Activated CD4-positive, alpha-beta T cell treated with anti-CD3 and anti-CD28 coated beads, Interleukin-2, amount 10 ng/mL, durations not matched to agents 24 days and 14 days (primary cell): ENCODE measurements around the gene VTN. TPM values are rescaled to one million over a fixed set of nuclear protein-coding genes. Genes with fewer than 3 reads are reported as not detected.

Experiments used
- DNase-seq: peaks from one replicate; pipeline ENCODE4 v3.0.0; 2022
- H3K27ac Mint-ChIP-seq: one replicate; pipeline ENCODE4 v1.8.0; 2022; ENCODE audit warnings: mild to moderate bottlenecking, mixed read lengths
- H3K27me3 Mint-ChIP-seq: one replicate; pipeline ENCODE4 v1.8.0; 2022; ENCODE audit warnings: mixed read lengths
- H3K36me3 Mint-ChIP-seq: one replicate; pipeline ENCODE4 v1.8.0; 2022; ENCODE audit warnings: low read depth, mild to moderate bottlenecking, mixed read lengths
- H3K4me1 Mint-ChIP-seq: one replicate; pipeline ENCODE4 v1.8.0; 2021; ENCODE audit warnings: mixed read lengths
- H3K4me3 Mint-ChIP-seq: one replicate; pipeline ENCODE4 v1.8.0; 2022; ENCODE audit warnings: mild to moderate bottlenecking, moderate library complexity, mixed read lengths
- H3K9me3 Mint-ChIP-seq: one replicate; pipeline ENCODE4 v1.8.0; 2021; ENCODE audit warnings: mixed read lengths
- intact Hi-C: fragments of 100-400 bp; cut with micrococcal nuclease; formaldehyde crosslinking; loops from one replicate; pipeline ENCODE4 v1.15.1; 2023
- total RNA-seq: library from RNA; stranded (reverse); gene quantifications from 2 replicates; pipeline ENCODE4 v1.2.3, GENCODE V29; 2022

VTN gene
- total RNA-seq, 1 donor from 2014 or later, result 0.23 TPM

GRCh38 chr17:28402224-28402630 lies 32.1 kb upstream of the VTN start:
- H3K4me3 Mint-ChIP-seq, result no peak overlapping the region
- H3K27ac Mint-ChIP-seq, result no peak overlapping the region
- H3K4me1 Mint-ChIP-seq, result peaks cover 7% of the 10 kb centered on the region
- H3K36me3 Mint-ChIP-seq, result peaks cover 3% of the 10 kb centered on the region
- DNase-seq, result no peak
- no peaks in the 10 kb centered on the region for H3K9me3 Mint-ChIP-seq
- H3K27me3 Mint-ChIP-seq, result peaks cover 2% of the 10 kb centered on the region
- intact Hi-C loops, result no loop called here

- H3K27me3 Mint-ChIP-seq, result no peaks in the 10 kb centered on the region
- peaks cover 4% of the 10 kb centered on the region for H3K4me1 Mint-ChIP-seq
- H3K4me3 Mint-ChIP-seq, result no peak overlapping the region
- no peaks in the 10 kb centered on the region for H3K9me3 Mint-ChIP-seq
- intact Hi-C loops, result no loop called here
- peak overlapping the region; percentile 35 for H3K27ac Mint-ChIP-seq
- no peak for DNase-seq
- H3K36me3 Mint-ChIP-seq, result peaks cover 3% of the 10 kb centered on the region
These were observed 29.7 kb upstream of the VTN start for GRCh38 chr17:28399808-28400207.

- Mint-ChIP-seq H3K9me3 (no peaks in the 10 kb centered on the region), H3K36me3 (peaks cover 5% of the 10 kb centered on the region), H3K4me3 (no peak overlapping the region)
These were observed 28.3 kb upstream of the VTN start for GRCh38 chr17:28398280-28398981.

GRCh38 chr17:28397687-28398279 lies 27.7 kb upstream of the VTN start:
- no peak overlapping the region for H3K27ac Mint-ChIP-seq
- peaks cover 5% of the 10 kb centered on the region for H3K4me1 Mint-ChIP-seq
- H3K36me3 Mint-ChIP-seq, result peaks cover 5% of the 10 kb centered on the region
- no peaks in the 10 kb centered on the region for H3K27me3 Mint-ChIP-seq
- intact Hi-C loops, result no loop called here
- no peaks in the 10 kb centered on the region for H3K9me3 Mint-ChIP-seq
- no peak overlapping the region for H3K4me3 Mint-ChIP-seq
- no peak for DNase-seq

More at GRCh38 chr17:28398280-28398981, 28.3 kb upstream of the VTN start:
- H3K27me3 Mint-ChIP-seq, result no peaks in the 10 kb centered on the region
- intact Hi-C loops, result no loop called here
- no peak overlapping the region for H3K27ac Mint-ChIP-seq
- H3K4me1 Mint-ChIP-seq, result peaks cover 6% of the 10 kb centered on the region
- no peak for DNase-seq

- no peaks in the 10 kb centered on the region for H3K9me3 Mint-ChIP-seq
- intact Hi-C loops, result no loop called here
- peaks cover 5% of the 10 kb centered on the region for H3K4me1 Mint-ChIP-seq
- H3K36me3 Mint-ChIP-seq, result peaks cover 8% of the 10 kb centered on the region
- H3K4me3 Mint-ChIP-seq, result no peak overlapping the region
- DNase-seq, result no peak
- H3K27ac Mint-ChIP-seq, result no peak overlapping the region
- no peaks in the 10 kb centered on the region for H3K27me3 Mint-ChIP-seq
These were observed 27.2 kb upstream of the VTN start for GRCh38 chr17:28397275-28397674.

- peaks cover 3% of the 10 kb centered on the region for H3K4me1 Mint-ChIP-seq
- H3K9me3 Mint-ChIP-seq, result no peaks in the 10 kb centered on the region
- H3K4me3 Mint-ChIP-seq, result no peak overlapping the region
- no peak for DNase-seq
- H3K27ac Mint-ChIP-seq, result no peak overlapping the region
- H3K27me3 Mint-ChIP-seq, result no peaks in the 10 kb centered on the region
- peaks cover 9% of the 10 kb centered on the region for H3K36me3 Mint-ChIP-seq
- intact Hi-C loops, result no loop called here
These were observed 26.6 kb upstream of the VTN start for GRCh38 chr17:28396635-28397239.

GRCh38 chr17:28395968-28396367 lies 25.9 kb upstream of the VTN start:
- Mint-ChIP-seq H3K36me3 (peaks cover 17% of the 10 kb centered on the region), H3K27me3 (no peaks in the 10 kb centered on the region), H3K4me1 (peaks cover 3% of the 10 kb centered on the region), H3K27ac (no peak overlapping the region), H3K9me3 (no peaks in the 10 kb centered on the region), H3K4me3 (no peak overlapping the region)
- intact Hi-C loops, result no loop called here
- DNase-seq, result no peak

- H3K4me3 Mint-ChIP-seq, result no peak overlapping the region
- no peak overlapping the region for H3K27ac Mint-ChIP-seq
- peaks cover 22% of the 10 kb centered on the region for H3K36me3 Mint-ChIP-seq
These were observed 25.3 kb upstream of the VTN start for GRCh38 chr17:28395426-28395825.

GRCh38 chr17:28394337-28395116 lies 24.4 kb upstream of the VTN start:
- Mint-ChIP-seq H3K27me3 (no peaks in the 10 kb centered on the region), H3K9me3 (no peaks in the 10 kb centered on the region), H3K27ac (no peak overlapping the region), H3K4me3 (no peak overlapping the region), H3K36me3 (peaks cover 31% of the 10 kb centered on the region), H3K4me1 (peaks cover 3% of the 10 kb centered on the region)
- DNase-seq, result no peak
- intact Hi-C loops, result no loop called here

More at GRCh38 chr17:28395426-28395825, 25.3 kb upstream of the VTN start:
- no peak for DNase-seq
- H3K4me1 Mint-ChIP-seq, result peaks cover 3% of the 10 kb centered on the region
- H3K9me3 Mint-ChIP-seq, result no peaks in the 10 kb centered on the region
- intact Hi-C loops, result no loop called here
- H3K27me3 Mint-ChIP-seq, result no peaks in the 10 kb centered on the region

GRCh38 chr17:28392491-28392890 lies 22.4 kb upstream of the VTN start:
- Mint-ChIP-seq H3K4me1 (peaks cover 6% of the 10 kb centered on the region), H3K4me3 (no peak overlapping the region), H3K36me3 (peaks cover 42% of the 10 kb centered on the region), H3K27me3 (no peaks in the 10 kb centered on the region), H3K9me3 (no peaks in the 10 kb centered on the region), H3K27ac (no peak overlapping the region)
- intact Hi-C loops, result no loop called here
- DNase-seq, result no peak

GRCh38 chr17:28391401-28391800 lies 21.3 kb upstream of the VTN start:
- Mint-ChIP-seq H3K4me3 (no peak overlapping the region), H3K27ac (no peak overlapping the region), H3K4me1 (peaks cover 6% of the 10 kb centered on the region), H3K36me3 (peaks cover 43% of the 10 kb centered on the region), H3K9me3 (no peaks in the 10 kb centered on the region), H3K27me3 (no peaks in the 10 kb centered on the region)
- intact Hi-C loops, result no loop called here
- no peak for DNase-seq

GRCh38 chr17:28390984-28391383 lies 20.9 kb upstream of the VTN start:
- Mint-ChIP-seq H3K4me1 (peaks cover 6% of the 10 kb centered on the region), H3K9me3 (no peaks in the 10 kb centered on the region), H3K27ac (no peak overlapping the region), H3K27me3 (no peaks in the 10 kb centered on the region), H3K4me3 (no peak overlapping the region), H3K36me3 (peaks cover 43% of the 10 kb centered on the region)
- intact Hi-C loops, result no loop called here
- no peak for DNase-seq

- H3K4me1 Mint-ChIP-seq, result peaks cover 6% of the 10 kb centered on the region
- H3K27ac Mint-ChIP-seq, result no peak overlapping the region
- DNase-seq, result no peak
These were observed 20.5 kb upstream of the VTN start for GRCh38 chr17:28390563-28390962.

GRCh38 chr17:28390141-28390540 lies 20.0 kb upstream of the VTN start:
- Mint-ChIP-seq H3K9me3 (no peaks in the 10 kb centered on the region), H3K4me1 (peaks cover 10% of the 10 kb centered on the region), H3K4me3 (no peak overlapping the region), H3K27me3 (no peaks in the 10 kb centered on the region), H3K36me3 (peaks cover 46% of the 10 kb centered on the region), H3K27ac (no peak overlapping the region)
- DNase-seq, result no peak
- intact Hi-C loops, result no loop called here

More at GRCh38 chr17:28390563-28390962, 20.5 kb upstream of the VTN start:
- intact Hi-C loops, result no loop called here
- H3K4me3 Mint-ChIP-seq, result no peak overlapping the region
- H3K27me3 Mint-ChIP-seq, result no peaks in the 10 kb centered on the region
- H3K9me3 Mint-ChIP-seq, result no peaks in the 10 kb centered on the region
- H3K36me3 Mint-ChIP-seq, result peaks cover 43% of the 10 kb centered on the region
